IMR-90 (cell line): Measurements from ENCODE around the gene TM9SF4. TPM values are rescaled to one million over a fixed set of nuclear protein-coding genes. Genes with fewer than 3 reads are reported as not detected.

Experiments
- ATAC-seq: fragments of 200-7000 bp; cut with Tn5 transposase; 2 replicates; pipeline ENCODE4 v1.9.1; 2020; ENCODE audit warnings: low read depth, mild to moderate bottlenecking, moderate library complexity
- BruUV-seq: library from RNA; stranded (reverse); fragments of 400-500 nt; replicated peaks from 2 replicates; lab custom pipeline; 2021; lab: Mats Ljungman, UMichigan
- CTCF ChIA-PET: fragments of 300-600 bp; formaldehyde crosslinking; extraction: SDS; loops from one replicate; lab custom pipeline; 2021; ENCODE audit warnings: antibody characterized with exemption; lab: Yijun Ruan, JAX
- POLR2A ChIA-PET: fragments of 300-600 bp; sonication (Branson Sonifier 250); formaldehyde crosslinking; loops from one replicate; lab custom pipeline; 2022; ENCODE audit warnings: antibody characterized with exemption; ENCODE audit not compliant: unreplicated experiment; lab: Charles Lee
- DNase-seq: peaks from one replicate; pipeline ENCODE4 v3.0.0; 2013
- H2AFZ ChIP-seq: replicated peaks from 2 replicates; pipeline ENCODE3; 2013; ENCODE audit warnings: low read length, mild to moderate bottlenecking; ENCODE audit not compliant: poor library complexity
- H2AK5ac ChIP-seq: 2 replicates; pipeline ENCODE4 v1.6.1; 2013; ENCODE audit warnings: low read depth, low read length, inconsistent platforms
- H2AK9ac ChIP-seq: replicated peaks from 2 replicates; pipeline ENCODE3; 2013; ENCODE audit warnings: mild to moderate bottlenecking, low read depth, low read length, moderate library complexity; ENCODE audit not compliant: poor library complexity
- H2BK120ac ChIP-seq: 2 replicates; pipeline ENCODE4 v1.6.1; 2013; ENCODE audit warnings: low read depth, low read length, inconsistent platforms
- H2BK15ac ChIP-seq: 3 replicates; pipeline ENCODE4 v1.6.1; 2013; ENCODE audit warnings: low read depth, low read length, inconsistent platforms
- H2BK20ac ChIP-seq: 2 replicates; pipeline ENCODE4 v1.6.1; 2013; ENCODE audit warnings: low read depth, mild to moderate bottlenecking, inconsistent platforms, low read length, moderate library complexity
- H2BK5ac ChIP-seq: 2 replicates; pipeline ENCODE4 v1.6.1; 2013; ENCODE audit warnings: mild to moderate bottlenecking, low read depth, low read length, inconsistent platforms; ENCODE audit not compliant: poor library complexity, severe bottlenecking
- H3K14ac ChIP-seq: replicated peaks from 2 replicates; pipeline ENCODE4 v1.6.1; 2013; ENCODE audit warnings: low read depth, low read length, inconsistent platforms
- H3K18ac ChIP-seq: 2 replicates; pipeline ENCODE4 v1.6.1; 2013; ENCODE audit warnings: low read depth, low read length, control low read depth
- H3K23ac ChIP-seq: 2 replicates; pipeline ENCODE4 v1.6.1; 2013; ENCODE audit warnings: low read depth, low read length, inconsistent platforms
- H3K27ac ChIP-seq: 2 replicates; pipeline ENCODE4 v1.5.1; 2013; ENCODE audit warnings: mild to moderate bottlenecking, control low read depth, low read length; ENCODE audit not compliant: insufficient read depth
- H3K27me3 ChIP-seq: 2 replicates; pipeline ENCODE4 v1.6.1; 2013; ENCODE audit warnings: low read length; ENCODE audit not compliant: control insufficient read depth, insufficient read depth
- H3K36me3 ChIP-seq: 2 replicates; pipeline ENCODE4 v1.6.1; 2013; ENCODE audit warnings: low read length, mixed read lengths; ENCODE audit not compliant: control insufficient read depth, insufficient read depth
- H3K4ac ChIP-seq: 2 replicates; pipeline ENCODE4 v1.6.1; 2013; ENCODE audit warnings: low read depth, low read length, inconsistent platforms
- H3K4me1 ChIP-seq: 2 replicates; pipeline ENCODE4 v1.6.1; 2013; ENCODE audit warnings: low read length, mixed read lengths; ENCODE audit not compliant: control insufficient read depth, insufficient read depth
- H3K4me2 ChIP-seq: 2 replicates; pipeline ENCODE4 v1.6.1; 2013; ENCODE audit warnings: low read depth, mild to moderate bottlenecking, control low read depth, low read length, moderate library complexity
- H3K4me3 ChIP-seq: 2 replicates; pipeline ENCODE4 v1.5.1; 2013; ENCODE audit warnings: low read depth, mild to moderate bottlenecking, control low read depth, low read length, moderate library complexity; ENCODE audit not compliant: insufficient read depth
- H3K56ac ChIP-seq: 2 replicates; pipeline ENCODE4 v1.6.1; 2013; ENCODE audit warnings: low read length, inconsistent platforms; ENCODE audit not compliant: insufficient read depth; ENCODE audit errors: extremely low read depth
- H3K79me1 ChIP-seq, 2 experiments: 2 replicates each; pipeline ENCODE4 v1.6.1; 2013; ENCODE audit warnings: low read length in 2 of 2, inconsistent platforms in 1 of 2, low read depth in 1 of 2
- H3K9ac ChIP-seq: 2 replicates; pipeline ENCODE4 v1.6.1; 2013; ENCODE audit warnings: low read depth, low read length, control low read depth
- H3K9me1 ChIP-seq: 2 replicates; pipeline ENCODE4 v1.6.1; 2013; ENCODE audit warnings: low read length, inconsistent platforms; ENCODE audit not compliant: insufficient read depth
- H3K9me3 ChIP-seq: 2 replicates; pipeline ENCODE4 v1.6.1; 2013; ENCODE audit warnings: low read length; ENCODE audit not compliant: control insufficient read depth, insufficient read depth
- H4K20me1 ChIP-seq: 2 replicates; pipeline ENCODE4 v1.6.1; 2013; ENCODE audit warnings: low read length, inconsistent platforms; ENCODE audit not compliant: insufficient read depth
- H4K5ac ChIP-seq: 2 replicates; pipeline ENCODE4 v1.6.1; 2013; ENCODE audit warnings: mild to moderate bottlenecking, low read depth, low read length, control low read depth
- H4K8ac ChIP-seq, 2 experiments: 2 replicates each; pipeline ENCODE4 v1.6.1; 2013; ENCODE audit warnings: low read depth in 2 of 2, low read length in 2 of 2, control low read depth in 1 of 2, inconsistent platforms in 1 of 2
- H4K91ac ChIP-seq: 2 replicates; pipeline ENCODE4 v1.6.1; 2013; ENCODE audit warnings: low read depth, low read length, inconsistent platforms; ENCODE audit not compliant: insufficient read depth
- CEBPB ChIP-seq: IDR thresholded peaks from 2 replicates; pipeline ENCODE4 v1.6.1; 2012; ENCODE audit warnings: low read depth, low read length, improper control_type of control experiment
- MAZ ChIP-seq: IDR thresholded peaks from 2 replicates; pipeline ENCODE4 v1.6.1; 2012; ENCODE audit warnings: low read depth, mild to moderate bottlenecking, low read length, improper control_type of control experiment, moderate library complexity, borderline replicate concordance
- POLR2A ChIP-seq: IDR thresholded peaks from 2 replicates; pipeline ENCODE4 v1.6.1; 2012; ENCODE audit warnings: mild to moderate bottlenecking, low read depth, low read length
- RAD21 ChIP-seq: IDR thresholded peaks from 2 replicates; pipeline ENCODE4 v1.6.1; 2012; ENCODE audit warnings: low read length, improper control_type of control experiment
- WGBS, 2 experiments: methylation state at CpG; one replicate each; pipeline versions ENCODE4 v1.1.5 to v1.1.7; 2013; ENCODE audit warnings: missing lambda C conversion rate in 2 of 2; ENCODE audit not compliant: insufficient read length in 1 of 2; ENCODE audit errors: extremely low coverage in 2 of 2; 5-methylcytosine and 5-hydroxymethylcytosine counted together
- dilution Hi-C: fragments of 300-500 bp; cut with HindIII; formaldehyde crosslinking; loops from one replicate; pipeline ENCODE4 v1.14.3; 2018; ENCODE audit warnings: low sequenced_read_pairs; ENCODE audit not compliant: unreplicated experiment
- in situ Hi-C: fragments of 300-500 bp; cut with MboI; formaldehyde crosslinking; loops from 3 replicates; pipeline ENCODE4 v1.14.3; 2019; ENCODE audit warnings: low sequenced_read_pairs, inconsistent platforms, mixed read lengths
- intact Hi-C: fragments of 100-400 bp; cut with micrococcal nuclease; formaldehyde crosslinking; loops from 2 replicates; pipeline ENCODE4 v1.10.0; 2022
- polyA plus RNA-seq, 3 experiments: library from polyadenylated mRNA; depleted of rRNA; stranded (reverse); fragments of >200 nt; gene quantifications; 2 replicates each; pipeline ENCODE4 v1.2.3, GENCODE V29; 2012; ENCODE audit warnings: low replicate concordance in 1 of 3
- total RNA-seq: library from RNA; depleted of rRNA; stranded (reverse); fragments of >200 nt; gene quantifications from 2 replicates; pipeline ENCODE4 v1.2.3, GENCODE V29; 2012
- TF ChIP-seq, protein P1 (sequence below): fragments of 150-350 bp; IDR thresholded peaks from 2 replicates; pipeline ENCODE4 v1.6.1; 2016; ENCODE audit warnings: low read depth, mild to moderate bottlenecking, low read length, moderate library complexity, borderline replicate concordance

The TM9SF4 gene
- total and polyA plus RNA-seq, 2 of the 4 experiments (the other 2 are of a cell fraction), result 35.3 to 59.1 TPM

DNA sequence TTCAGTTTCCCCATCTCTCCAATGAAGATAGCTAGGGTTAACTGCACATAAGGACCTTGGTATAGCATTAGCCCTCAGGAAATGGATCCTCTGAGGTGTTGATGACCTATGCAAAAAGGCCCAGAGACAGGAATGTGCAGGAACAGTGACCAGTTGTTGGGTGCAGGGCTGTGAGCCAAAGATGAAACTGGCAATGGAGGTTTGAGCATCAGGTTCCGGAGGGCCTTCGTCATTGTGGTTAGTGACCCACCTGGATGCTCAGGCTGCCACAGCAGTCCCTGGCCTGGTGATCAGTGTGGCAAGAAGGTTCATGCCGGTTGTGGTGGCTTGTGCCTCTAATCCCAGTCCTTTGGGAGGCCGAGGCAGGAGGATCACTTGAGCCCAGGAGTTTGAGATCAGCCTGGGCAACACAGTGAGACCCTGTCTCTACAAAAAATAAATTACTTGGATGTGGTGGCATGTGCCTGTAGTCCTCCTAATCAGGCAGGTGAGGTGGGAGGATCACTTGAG, 43.7 kb downstream of the TM9SF4 start:
- no TSS peak for BruUV-seq
- POLR2A ChIA-PET, result no interaction called here
- H3K9ac ChIP-seq, result no peak overlapping the region
- WGBS, 2 experiments, result no CpG with 5 or more reads among the region's 4 CpGs
- no peak overlapping the region for H4K5ac ChIP-seq
- intact Hi-C loops (no loop called here), dilution Hi-C loops (no loop called here), in situ Hi-C loops (no loop called here)
- no peak overlapping the region for H3K4me2 ChIP-seq
- peaks cover 15% of the 10 kb centered on the region for H4K20me1 ChIP-seq
- no peak overlapping the region for H3K18ac ChIP-seq
- H4K8ac ChIP-seq, result no peak overlapping the region
- H2AK5ac ChIP-seq, result no peak overlapping the region
- H3K4ac ChIP-seq, result no peak overlapping the region
- H3K9me1 ChIP-seq, result peaks cover 25% of the 10 kb centered on the region; the same call in 1 of the 2 replicates
- no peaks in the 10 kb centered on the region for H3K9me3 ChIP-seq
- DNase-seq, result no peak
- no peak overlapping the region for H2BK120ac ChIP-seq
- no peak overlapping the region for H2BK5ac ChIP-seq
- no peak overlapping the region for H3K56ac ChIP-seq
- no peak overlapping the region for H3K4me3 ChIP-seq
- H3K14ac ChIP-seq, result no peak overlapping the region
- H3K23ac ChIP-seq, result no peak overlapping the region
- H2AK9ac ChIP-seq, result no peak overlapping the region
- H2AFZ ChIP-seq, result no peak overlapping the region
- no peak for TF ChIP-seq CEBPB
- no peak for TF ChIP-seq MAZ
- TF ChIP-seq RAD21, result no peak
- TF ChIP-seq POLR2A, result no peak
- TF ChIP-seq, protein P1, sequence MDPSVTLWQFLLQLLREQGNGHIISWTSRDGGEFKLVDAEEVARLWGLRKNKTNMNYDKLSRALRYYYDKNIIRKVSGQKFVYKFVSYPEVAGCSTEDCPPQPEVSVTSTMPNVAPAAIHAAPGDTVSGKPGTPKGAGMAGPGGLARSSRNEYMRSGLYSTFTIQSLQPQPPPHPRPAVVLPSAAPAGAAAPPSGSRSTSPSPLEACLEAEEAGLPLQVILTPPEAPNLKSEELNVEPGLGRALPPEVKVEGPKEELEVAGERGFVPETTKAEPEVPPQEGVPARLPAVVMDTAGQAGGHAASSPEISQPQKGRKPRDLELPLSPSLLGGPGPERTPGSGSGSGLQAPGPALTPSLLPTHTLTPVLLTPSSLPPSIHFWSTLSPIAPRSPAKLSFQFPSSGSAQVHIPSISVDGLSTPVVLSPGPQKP, result no peak
- no peak for ATAC-seq
- peaks cover 0 to 33% of the 10 kb centered on the region in 2 experiments; a peak in 2 of 4 replicates for H3K79me1 ChIP-seq
- H2BK15ac ChIP-seq, result no peak overlapping the region
- CTCF ChIA-PET, result no interaction called here
- H3K4me1 ChIP-seq, result peaks cover 7% of the 10 kb centered on the region; the same call in 1 of the 2 replicates
- no peaks in the 10 kb centered on the region for H3K27me3 ChIP-seq
- H3K36me3 ChIP-seq, result peaks cover 58% of the 10 kb centered on the region
- H2BK20ac ChIP-seq, result no peak overlapping the region
- H4K91ac ChIP-seq, result no peak overlapping the region
- no peak overlapping the region for H3K27ac ChIP-seq
